GM20431 (cell line): ENCODE results near the gene SDHC.
"Not testable (repeated sequence)": the region's sequence is repeated elsewhere in the genome, so short reads cannot be mapped to it uniquely, and the experiment has no call there.

Source experiments
- in situ Hi-C: fragments of 300-500 bp; cut with MseI, MboI; formaldehyde crosslinking; loops from one replicate; pipeline ENCODE4 v1.15.0; 2020; ENCODE audit warnings: low sequenced_read_pairs; ENCODE audit not compliant: unreplicated experiment

The SDHC gene

DNA sequence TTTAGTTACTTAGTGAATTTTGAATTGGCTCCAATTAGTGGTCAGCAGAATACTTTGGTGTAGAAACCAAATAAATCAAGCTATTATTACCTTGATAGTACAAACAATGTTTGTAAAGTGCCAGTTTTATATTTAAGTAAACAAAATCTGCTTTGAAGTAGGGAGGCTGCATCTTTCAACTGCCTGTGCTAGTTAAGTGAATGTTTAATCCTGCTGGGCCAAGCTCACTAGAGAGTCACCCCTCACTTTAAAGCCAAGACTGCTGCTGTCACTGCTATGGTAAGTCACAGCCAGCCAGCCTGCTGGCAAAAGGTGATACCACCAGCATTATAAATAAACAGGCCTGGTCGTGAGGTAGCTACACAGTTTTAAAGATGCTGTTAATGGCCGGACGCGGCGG, 63.8 kb downstream of the SDHC start:
- in situ Hi-C loops = loop anchor here (10.0 kb wide), 1 partner anchor 153 kb away; the partner anchor contains the start of genes APOA2 and TOMM40L

DNA sequence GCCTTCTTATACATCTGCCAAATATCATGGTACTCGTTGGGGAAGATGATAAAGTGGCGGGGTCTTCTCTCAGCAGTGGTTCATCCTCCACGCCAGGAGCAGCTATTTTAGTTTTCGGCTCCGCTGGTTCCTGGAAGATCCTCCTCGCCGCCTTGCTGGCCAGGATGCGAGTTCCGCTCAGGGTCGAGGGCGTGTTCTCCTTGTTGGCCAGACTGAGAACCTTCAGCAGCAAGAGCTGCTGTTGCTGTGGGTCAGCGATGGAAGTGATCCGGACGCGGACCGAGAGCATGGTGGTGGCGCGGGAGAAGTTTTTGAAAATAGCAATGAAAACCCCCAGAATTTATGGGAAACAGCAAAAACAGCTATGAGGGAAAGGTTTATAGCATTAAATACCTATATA, 64.9 kb downstream of the SDHC start:
- in situ Hi-C loops = loop anchor here (10.0 kb wide), 1 partner anchor 154 kb away; the partner anchor contains the start of genes APOA2 and TOMM40L

DNA sequence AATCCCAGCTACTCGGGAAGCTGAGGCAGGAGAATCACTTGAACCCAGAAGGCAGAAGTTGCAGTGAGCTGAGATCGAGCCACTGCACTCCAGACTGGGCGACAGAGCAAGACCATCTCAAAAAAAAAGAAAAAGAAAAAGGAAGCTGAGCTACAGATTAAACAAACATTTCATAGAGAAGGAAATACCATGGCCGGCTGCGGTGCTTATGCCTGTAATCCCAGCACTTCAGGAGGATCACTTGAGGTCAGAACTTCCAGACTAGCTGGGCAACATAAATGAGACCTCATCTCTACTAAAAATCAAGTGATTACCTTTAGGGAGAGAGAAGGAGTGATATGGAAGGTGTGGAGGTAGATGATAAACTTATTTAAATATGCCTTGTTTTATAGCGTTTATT, 67.5 kb downstream of the SDHC start:
- in situ Hi-C loops = no loop called here

DNA sequence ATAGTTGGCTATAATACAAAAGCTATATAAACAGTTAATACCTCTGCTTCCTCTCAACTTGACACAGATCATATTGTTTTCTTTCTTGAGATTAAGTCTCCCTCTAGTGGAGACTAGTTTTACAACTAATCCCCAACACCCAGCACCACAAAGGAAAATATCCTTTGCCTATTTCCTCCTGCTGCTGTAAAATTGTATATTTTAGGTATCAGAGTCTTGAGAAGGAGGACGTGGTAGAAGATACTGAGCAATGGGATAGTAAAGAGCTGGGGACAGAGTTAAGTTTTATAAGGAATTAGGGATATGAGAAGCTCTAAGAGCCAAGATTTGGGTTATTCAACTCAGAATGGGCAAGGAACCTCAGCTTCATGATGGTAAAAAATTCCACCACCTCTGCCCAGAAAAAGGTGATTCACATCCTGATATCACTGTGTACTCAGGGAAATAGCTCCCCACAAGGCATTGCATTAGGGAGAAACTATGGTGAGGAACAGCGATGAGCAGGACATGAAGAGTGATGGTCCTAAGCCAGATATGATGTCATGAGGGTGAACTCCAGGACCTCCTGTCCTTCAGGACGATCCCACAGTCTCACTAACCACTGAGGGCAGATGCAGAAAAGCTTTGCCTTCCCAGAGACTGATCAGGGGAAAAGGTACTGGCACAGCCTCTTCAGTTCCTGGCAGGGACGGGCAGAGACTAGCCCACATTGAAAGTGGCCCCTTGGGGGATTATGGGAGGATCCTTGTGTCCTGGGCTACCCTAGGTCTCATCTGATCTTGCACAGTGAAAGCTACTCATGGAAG, 68.2 kb downstream of the SDHC start:
- in situ Hi-C loops = no loop called here

DNA sequence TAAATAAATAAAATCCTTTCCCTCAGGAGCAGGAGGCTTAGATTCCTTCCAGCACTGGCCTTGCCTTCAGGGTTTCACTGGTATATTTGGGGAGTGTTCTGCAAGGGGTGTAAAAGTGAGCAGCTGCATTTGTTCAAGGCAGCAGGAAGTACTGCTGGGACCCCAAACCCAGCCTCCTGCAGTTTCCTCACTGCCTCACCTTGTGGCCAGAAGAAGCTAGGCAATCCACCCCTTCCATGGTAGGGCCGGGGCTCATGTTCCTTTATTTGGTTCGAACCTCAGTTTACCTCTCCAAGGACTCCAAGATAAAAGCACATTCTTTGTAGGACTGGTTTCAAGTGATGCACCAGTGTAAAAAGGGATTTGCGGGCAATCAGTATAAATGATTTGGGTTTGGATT, 74.5 kb downstream of the SDHC start:
- in situ Hi-C loops = no loop called here

DNA sequence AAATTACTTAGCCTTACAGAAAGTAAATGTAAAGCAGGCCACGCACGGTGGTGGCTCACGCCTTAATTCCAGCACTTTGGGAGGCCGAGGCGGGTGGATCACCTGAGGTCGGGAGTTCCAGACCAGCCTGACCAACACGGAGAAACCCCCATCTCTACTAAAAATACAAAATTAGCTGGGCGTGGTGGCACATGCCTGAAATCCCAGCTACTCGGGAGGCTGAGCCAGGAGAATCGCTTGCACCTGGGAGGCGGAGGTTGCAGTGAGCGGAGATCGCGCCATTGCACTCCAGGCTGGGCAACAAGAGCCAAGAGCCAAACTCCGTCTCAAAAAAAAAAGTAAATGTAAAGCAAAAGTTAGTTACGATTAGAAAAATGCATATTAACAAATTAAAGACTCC, 75.0 kb downstream of the SDHC start:
- in situ Hi-C loops = not testable (repeated sequence)

DNA sequence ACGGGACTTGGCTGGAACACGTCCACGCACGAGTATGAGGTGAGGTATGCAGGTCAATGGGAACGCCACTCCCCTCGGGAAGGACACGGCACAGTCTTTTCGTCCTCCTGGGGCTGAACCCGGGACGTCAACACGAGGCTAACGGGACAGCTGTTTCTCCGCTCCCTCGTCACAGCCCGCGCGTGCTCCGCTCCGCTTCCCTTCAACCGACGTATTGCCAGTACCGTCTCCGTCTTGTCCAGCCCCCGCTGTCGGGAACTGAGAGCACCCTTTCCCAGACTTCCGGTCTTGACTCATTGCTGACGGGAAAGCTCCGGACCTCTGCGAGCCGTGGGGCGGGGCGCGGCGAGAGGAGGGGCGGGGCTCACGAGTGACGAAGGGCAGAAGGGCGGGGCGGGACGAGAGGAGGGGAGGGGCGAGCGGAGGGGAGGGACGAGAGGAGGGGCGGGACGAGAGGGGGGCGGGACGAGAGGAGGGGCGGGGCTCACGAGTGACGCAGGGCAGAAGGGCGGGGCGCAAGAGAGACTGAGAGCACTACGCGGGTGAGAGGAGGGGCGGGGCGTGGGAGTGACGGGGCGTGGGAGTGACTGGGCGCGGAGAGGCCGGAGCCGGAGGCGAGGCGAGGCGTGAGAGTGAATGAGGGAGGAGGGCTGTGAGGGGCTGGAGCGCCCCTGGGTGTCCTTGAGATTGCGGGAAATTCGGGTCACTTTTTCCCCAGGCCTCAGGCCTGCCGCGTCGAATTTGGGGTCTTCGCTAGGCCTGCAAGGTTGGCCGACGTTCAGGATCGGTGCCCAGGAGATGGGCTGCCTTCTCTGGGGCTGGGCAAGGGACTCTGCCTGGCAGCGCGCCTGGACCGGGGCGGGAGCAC, 75.7 kb downstream of the SDHC start:
- in situ Hi-C loops = no loop called here

DNA sequence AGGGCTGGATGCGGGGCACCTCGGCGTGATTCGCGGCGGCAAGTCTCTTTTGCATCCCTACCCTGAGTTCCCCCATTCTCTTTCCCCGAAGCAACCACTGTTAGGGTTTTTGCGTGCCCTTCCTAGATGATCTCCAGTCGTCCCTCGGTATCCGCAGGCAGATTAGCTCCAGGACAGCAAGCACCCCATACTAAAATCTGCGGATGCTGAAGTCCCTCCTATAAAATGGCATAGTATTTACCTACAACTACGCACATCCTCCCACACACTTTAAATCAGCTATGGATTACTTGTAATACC, 76.3 kb downstream of the SDHC start:
- in situ Hi-C loops = no loop called here

DNA sequence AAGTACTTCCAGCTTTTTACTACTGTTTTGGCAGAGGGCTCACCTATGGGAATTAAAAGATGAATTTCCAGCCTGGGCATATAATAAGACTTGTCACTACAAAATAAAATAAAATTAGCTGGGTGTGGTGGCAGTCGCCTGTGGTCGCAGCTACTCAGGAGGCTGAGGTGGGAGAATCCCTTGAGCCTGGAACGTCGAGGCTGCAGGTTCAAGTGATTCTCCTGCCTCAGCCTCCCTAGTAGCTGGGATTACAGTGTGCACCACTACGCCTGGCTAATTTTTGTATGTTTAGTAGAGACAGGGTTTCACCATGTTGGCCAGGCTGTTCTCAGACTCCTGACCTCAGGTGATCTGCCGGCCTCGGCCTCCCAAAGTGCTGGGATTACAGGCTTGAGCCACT, 77.0 kb downstream of the SDHC start:
- in situ Hi-C loops = not testable (repeated sequence)

DNA sequence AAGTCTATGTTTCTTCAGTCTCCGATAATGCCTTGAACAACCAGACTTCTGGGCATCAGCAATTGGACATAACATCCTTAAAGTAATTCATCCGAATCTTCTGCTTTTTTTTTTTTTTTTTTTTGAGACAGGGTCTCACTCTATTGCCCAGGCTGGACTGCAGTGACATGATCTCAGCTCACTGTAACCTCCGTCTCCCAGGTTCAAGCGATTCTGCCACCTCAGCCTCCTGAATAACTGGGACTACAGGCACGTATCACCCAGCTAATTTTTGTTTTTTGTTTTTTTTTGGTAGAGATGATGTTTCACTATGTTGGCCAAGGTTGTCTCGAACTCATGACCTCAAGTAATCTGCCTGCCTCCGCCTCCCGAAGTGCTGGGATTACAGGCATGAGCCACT, 77.4 kb downstream of the SDHC start:
- in situ Hi-C loops = no loop called here

DNA sequence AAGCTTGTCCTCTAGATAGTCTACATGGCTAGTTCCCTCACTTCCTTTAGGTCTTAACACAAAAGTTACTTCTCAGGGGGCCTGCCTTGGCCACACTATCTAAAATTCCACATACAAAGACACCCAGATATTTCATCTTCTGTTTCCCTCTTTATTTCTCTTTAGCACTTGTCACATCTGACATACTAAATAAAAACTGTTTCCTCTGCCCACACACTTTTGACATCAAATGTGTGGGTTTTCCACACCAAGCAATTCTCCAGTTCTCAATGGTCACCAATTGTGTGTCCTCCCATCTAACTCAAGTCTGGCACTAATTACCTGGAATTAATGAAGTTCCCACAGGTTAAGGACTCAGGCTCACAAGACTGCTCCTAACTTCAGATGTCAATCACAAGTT, 79.0 kb downstream of the SDHC start:
- in situ Hi-C loops = no loop called here

DNA sequence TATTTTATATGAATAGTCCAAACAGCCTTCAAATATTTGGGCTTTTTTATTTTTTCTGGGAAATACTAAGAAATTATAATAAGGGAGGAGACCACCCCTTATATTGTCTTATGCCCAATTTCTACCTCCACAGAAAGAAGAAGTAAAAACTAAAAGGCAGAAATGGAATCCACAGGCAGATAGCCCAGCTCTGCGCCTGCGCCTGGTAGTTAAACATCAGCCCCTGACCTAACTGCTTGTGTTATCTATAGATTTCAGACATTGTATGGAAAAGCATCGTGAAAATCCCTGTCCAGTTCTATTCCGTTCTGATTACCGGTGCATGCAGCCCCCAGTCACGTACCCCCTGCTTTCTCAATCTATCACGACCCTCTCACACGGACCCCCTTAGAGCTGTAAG, 82.9 kb downstream of the SDHC start:
- in situ Hi-C loops = not testable (repeated sequence)

DNA sequence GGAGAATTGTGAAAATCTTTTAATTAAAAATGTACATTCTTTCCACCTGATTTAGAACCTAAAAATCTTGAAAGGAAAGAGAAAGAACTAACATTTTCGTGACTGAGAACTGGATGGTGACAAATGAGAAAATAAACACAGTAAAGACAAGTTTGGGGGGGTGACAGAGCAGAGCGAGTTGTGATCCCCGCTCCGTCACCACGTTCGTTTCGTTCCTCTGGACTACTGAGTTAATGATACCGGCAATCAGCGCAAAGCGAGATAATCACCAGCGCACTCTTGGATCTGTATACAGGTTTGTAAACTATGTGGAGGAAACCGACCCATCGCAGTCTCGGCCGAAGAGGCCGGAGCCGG, 84.7 kb downstream of the SDHC start:
- in situ Hi-C loops = no loop called here

DNA sequence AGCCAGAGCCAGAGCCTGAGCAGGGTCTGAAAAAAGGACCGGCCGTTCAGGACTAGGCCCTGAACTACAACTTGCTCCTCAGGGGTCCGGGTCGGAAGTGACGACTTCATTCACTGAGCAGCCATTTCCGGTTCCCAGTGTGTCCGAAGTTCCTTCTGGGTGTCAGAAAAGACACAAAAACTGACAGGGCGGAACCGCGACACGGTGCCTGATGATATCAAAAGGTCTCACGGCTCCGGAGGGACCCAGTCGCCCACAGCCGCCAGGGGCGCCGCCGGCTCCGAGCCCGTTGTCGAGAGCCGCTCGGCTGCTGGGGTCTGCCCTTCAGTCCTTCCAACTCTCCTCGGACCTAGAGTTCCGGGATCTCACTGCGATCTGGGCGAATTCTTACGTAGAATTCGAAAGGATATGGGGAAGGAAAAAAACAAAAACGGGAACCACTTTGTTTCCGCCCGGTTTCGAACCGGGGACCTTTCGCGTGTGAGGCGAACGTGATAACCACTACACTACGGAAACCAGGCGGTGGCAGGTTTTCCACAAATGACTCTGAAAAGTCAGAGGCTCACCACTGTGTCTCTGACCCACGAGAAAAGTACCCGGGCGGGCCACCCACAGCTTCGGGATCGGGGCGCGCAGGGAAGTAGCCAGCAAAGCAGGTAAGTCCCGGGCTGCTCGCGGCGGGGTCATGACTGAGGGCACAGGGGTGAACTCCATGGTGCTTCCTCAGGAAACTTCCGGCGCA, 85.2 kb downstream of the SDHC start:
- in situ Hi-C loops = no loop called here

DNA sequence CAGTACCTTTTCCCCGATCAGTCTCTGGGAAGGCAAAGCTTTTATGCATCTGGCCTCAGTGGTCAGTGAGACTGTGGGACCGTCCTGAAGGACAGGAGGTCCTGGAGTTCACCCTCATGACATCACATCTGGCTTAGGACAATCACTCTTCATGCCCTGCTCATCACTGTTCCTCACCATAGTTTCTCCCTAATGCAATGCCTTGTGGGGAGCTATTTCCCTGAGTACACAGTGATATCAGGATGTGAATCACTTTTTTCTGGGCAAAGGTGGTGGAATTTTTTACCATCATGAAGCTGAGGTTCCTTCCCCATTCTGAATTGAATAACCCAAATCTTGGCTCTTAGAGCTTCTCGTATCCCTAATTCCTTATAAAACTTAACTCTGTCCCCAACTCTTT, 88.3 kb downstream of the SDHC start:
- in situ Hi-C loops = no loop called here

DNA sequence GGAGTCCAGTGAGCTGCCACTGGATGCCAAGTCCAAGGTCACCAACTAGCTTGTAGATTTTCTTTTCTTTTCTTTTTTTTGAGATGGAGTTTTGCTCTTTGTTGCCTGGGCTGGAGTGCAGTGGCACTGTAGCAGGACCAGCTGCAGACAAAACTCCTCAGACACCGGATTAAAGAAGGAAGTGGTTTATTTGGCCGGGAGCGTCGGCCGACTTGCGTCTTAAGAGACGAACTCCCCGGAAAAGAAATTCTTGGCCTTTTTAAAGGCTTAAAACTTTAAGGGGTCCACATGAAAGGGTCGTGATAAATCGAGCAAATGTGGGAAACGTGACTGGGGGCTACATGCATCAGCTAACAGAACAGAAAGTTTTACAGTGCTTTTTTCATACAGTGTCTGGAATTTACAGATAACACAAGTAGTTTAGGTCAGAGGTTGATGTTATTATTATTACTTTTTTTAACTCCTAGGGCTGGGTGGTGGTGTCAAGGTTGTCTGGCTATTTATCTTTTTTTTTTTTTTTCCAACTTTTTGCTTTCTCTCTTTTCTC, 89.9 kb downstream of the SDHC start:
- in situ Hi-C loops = no loop called here

DNA sequence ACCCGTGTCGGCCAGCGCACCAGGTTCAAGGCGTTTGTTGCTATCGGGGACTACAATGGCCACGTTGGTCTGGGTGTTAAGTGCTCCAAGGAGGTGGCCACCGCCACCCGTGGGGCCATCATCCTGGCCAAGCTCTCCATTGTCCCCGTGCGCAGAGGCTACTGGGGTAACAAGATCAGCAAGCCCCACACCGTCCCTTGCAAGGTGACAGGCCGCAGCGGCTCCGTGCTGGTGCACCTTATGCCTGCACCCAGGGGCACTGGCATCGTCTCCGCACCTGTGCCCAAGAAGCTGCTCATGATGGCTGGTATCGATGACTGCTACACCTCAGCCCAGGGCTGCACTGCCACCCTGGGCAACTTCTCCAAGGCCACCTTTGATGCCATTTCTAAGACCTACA, 92.4 kb downstream of the SDHC start:
- in situ Hi-C loops = not testable (repeated sequence)

DNA sequence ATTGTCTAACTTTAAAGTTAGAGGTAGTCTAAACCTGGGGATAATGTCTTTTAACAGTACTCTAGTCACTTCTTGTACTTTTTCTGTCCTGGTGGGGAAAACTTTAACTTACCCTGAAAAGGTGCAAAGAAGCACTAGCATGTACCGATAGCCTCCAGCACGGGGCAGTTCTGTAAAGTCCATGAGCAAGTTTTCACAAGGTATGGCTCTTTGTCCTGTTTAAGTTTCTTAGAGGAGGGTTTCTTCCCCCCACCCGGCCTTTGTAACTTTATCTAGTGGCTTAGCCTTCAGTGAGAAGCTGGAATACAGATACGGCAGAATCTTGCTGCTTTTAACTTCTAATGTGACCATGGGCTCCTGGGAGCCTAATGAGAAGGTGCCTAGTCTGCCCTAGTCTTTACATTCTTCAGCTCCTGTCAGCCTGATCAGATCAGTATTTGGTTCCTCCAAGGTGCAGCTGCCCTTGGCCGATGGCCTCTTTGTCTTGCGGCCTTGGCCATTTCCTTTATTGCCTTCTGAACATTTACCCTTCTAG, 93.3 kb downstream of the SDHC start:
- in situ Hi-C loops = no loop called here

DNA sequence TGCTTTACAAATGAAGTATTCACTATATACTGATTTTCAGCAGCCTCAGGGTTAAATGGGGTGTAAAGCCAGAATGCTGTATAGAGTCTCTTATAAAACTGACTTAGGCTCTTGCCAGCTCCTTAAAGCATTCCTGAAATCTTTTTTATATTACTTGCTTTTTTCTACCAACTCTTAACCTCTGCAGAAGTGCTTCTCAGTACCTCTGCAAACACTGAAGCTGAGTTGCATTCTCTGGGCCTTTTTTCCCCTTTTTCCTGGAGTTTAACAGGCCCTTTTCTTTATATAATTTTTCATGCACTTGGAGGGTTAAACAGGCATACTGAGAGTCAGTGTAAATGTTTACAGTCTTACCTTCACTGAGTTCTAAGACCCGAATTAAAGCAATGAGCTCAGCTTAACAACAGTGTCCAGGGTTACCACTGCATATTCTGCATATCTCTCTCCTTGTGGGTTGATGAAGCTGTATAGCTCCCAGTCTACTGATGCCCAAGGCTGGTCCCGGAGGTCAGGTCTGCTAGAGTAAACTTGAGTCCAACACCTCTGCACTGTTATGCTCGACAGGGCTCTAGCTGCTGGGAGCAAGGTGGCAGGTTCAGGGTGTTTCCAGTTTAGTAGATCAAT, 94.4 kb downstream of the SDHC start:
- in situ Hi-C loops = no loop called here
